WTC11 (cell line): ENCODE results near the gene PLCB3. TPM values are rescaled to one million over a fixed set of nuclear protein-coding genes. Genes with fewer than 3 reads are reported as not detected.

ENCODE experiments used
- ATAC-seq: fragments of 200-7000 bp; cut with Tn5 transposase; 2 replicates; pipeline ENCODE4 v1.10.0; 2021; ENCODE audit warnings: mild to moderate bottlenecking, moderate library complexity
- CTCF ChIA-PET: fragments of 300-600 bp; sonication (Branson Sonifier 250); formaldehyde crosslinking; loops from one replicate; lab custom pipeline; 2021; ENCODE audit warnings: antibody characterized with exemption; lab: Charles Lee
- POLR2A ChIA-PET: fragments of 350-600 bp; sonication (Branson Sonifier 250); formaldehyde crosslinking; loops from one replicate; lab custom pipeline; 2021; ENCODE audit warnings: antibody characterized with exemption; lab: Charles Lee
- DNase-seq: peaks from one replicate; pipeline ENCODE4 v3.0.0; 2021; ENCODE audit warnings: low spot score
- H3K27ac Mint-ChIP-seq: 2 replicates; pipeline ENCODE4 v1.8.0; 2021; ENCODE audit warnings: mixed read lengths
- H3K27me3 Mint-ChIP-seq: 2 replicates; pipeline ENCODE4 v1.8.0; 2021; ENCODE audit warnings: low read depth, mild to moderate bottlenecking, moderate library complexity, mixed read lengths
- H3K36me3 Mint-ChIP-seq: 2 replicates; pipeline ENCODE4 v1.8.0; 2021; ENCODE audit warnings: mixed read lengths
- H3K4me1 Mint-ChIP-seq: 2 replicates; pipeline ENCODE4 v1.8.0; 2022; ENCODE audit warnings: mixed read lengths
- H3K4me3 Mint-ChIP-seq: 2 replicates; pipeline ENCODE4 v1.8.0; 2021; ENCODE audit warnings: mild to moderate bottlenecking, moderate library complexity, mixed read lengths
- H3K9me3 Mint-ChIP-seq: 2 replicates; pipeline ENCODE4 v1.8.0; 2021; ENCODE audit warnings: mixed read lengths
- ATF3 ChIP-seq: sonication (generic); formaldehyde crosslinking; conservative IDR thresholded peaks from 2 replicates; pipeline ENCODE4 v1.8.1; 2022; ENCODE audit warnings: mild to moderate bottlenecking, missing genetic modification reagents
- ATF6 ChIP-seq: sonication (generic); formaldehyde crosslinking; IDR thresholded peaks from 2 replicates; pipeline ENCODE4 v1.8.1; 2023; ENCODE audit warnings: mild to moderate bottlenecking, missing genetic modification reagents
- CBFB ChIP-seq: sonication (generic); formaldehyde crosslinking; IDR thresholded peaks from 2 replicates; pipeline ENCODE4 v1.8.1; 2022; ENCODE audit warnings: mild to moderate bottlenecking, low read depth, missing genetic modification reagents
- FOXK1 ChIP-seq: sonication (generic); formaldehyde crosslinking; IDR thresholded peaks from 2 replicates; pipeline ENCODE4 v1.8.0; 2022; ENCODE audit warnings: mild to moderate bottlenecking, moderate library complexity, missing genetic modification reagents
- GRHL2 ChIP-seq: fragments of 250-450 bp; sonication (Bioruptor Pico); IDR thresholded peaks from 2 replicates; pipeline ENCODE4 v1.8.0; 2022; ENCODE audit warnings: mild to moderate bottlenecking, moderate library complexity; ENCODE audit not compliant: insufficient replicate concordance, severe bottlenecking
- GTF2I ChIP-seq: fragments of 250-450 bp; sonication (Bioruptor Pico); conservative IDR thresholded peaks from 2 replicates; pipeline ENCODE4 v1.4.0; 2021; ENCODE audit warnings: mild to moderate bottlenecking
- HMGXB4 ChIP-seq: sonication (generic); formaldehyde crosslinking; IDR thresholded peaks from 2 replicates; pipeline ENCODE4 v1.8.1; 2023; ENCODE audit warnings: mild to moderate bottlenecking, moderate library complexity, missing genetic modification reagents
- IRF1 ChIP-seq: sonication (generic); formaldehyde crosslinking; IDR thresholded peaks from 2 replicates; pipeline ENCODE4 v1.8.0; 2023; ENCODE audit warnings: missing genetic modification reagents
- MAX ChIP-seq: sonication (generic); formaldehyde crosslinking; IDR thresholded peaks from 2 replicates; pipeline ENCODE4 v1.8.0; 2022; ENCODE audit warnings: mild to moderate bottlenecking, missing genetic modification reagents
- MXD4 ChIP-seq: fragments of 250-450 bp; sonication (Bioruptor Pico); IDR thresholded peaks from 2 replicates; pipeline ENCODE4 v1.8.0; 2021; ENCODE audit warnings: mild to moderate bottlenecking, moderate library complexity, borderline replicate concordance
- OVOL2 ChIP-seq: fragments of 250-450 bp; sonication (Bioruptor Pico); IDR thresholded peaks from 2 replicates; pipeline ENCODE4 v1.9.0; 2021; ENCODE audit warnings: mild to moderate bottlenecking, borderline replicate concordance
- SOX15 ChIP-seq: fragments of 250-450 bp; sonication (Bioruptor Pico); IDR thresholded peaks from 2 replicates; pipeline ENCODE4 v1.9.0; 2021; ENCODE audit warnings: mild to moderate bottlenecking
- STAT6 ChIP-seq: sonication (generic); formaldehyde crosslinking; conservative IDR thresholded peaks from 2 replicates; pipeline ENCODE4 v1.8.1; 2023; ENCODE audit warnings: mild to moderate bottlenecking, low read depth, missing genetic modification reagents, moderate library complexity
- TEAD4 ChIP-seq: sonication (generic); formaldehyde crosslinking; IDR thresholded peaks from 2 replicates; pipeline ENCODE4 v1.8.0; 2022; ENCODE audit warnings: mild to moderate bottlenecking, missing genetic modification reagents
- USF2 ChIP-seq: sonication (generic); formaldehyde crosslinking; IDR thresholded peaks from 2 replicates; pipeline ENCODE4 v1.8.1; 2023; ENCODE audit warnings: mild to moderate bottlenecking, missing genetic modification reagents, moderate library complexity
- ZBTB43 ChIP-seq: sonication (generic); formaldehyde crosslinking; IDR thresholded peaks from 2 replicates; pipeline ENCODE4 v1.8.1; 2023; ENCODE audit warnings: mild to moderate bottlenecking, missing genetic modification reagents
- total RNA-seq: library from RNA; stranded (reverse); gene quantifications from 3 replicates; pipeline ENCODE4 v1.2.3, GENCODE V29; 2021

The PLCB3 gene
- total RNA-seq, 1 experiment from 2014 or later: 97.4 TPM

- peak; percentile 84 for TF ChIP-seq HMGXB4 (CRISPR knock-in tag)
- no peak for TF ChIP-seq GTF2I (CRISPR knock-in tag)
- TF ChIP-seq SOX15 (CRISPR knock-in tag): no peak
- peak; percentile 75 for TF ChIP-seq MAX (CRISPR knock-in tag)
- 0 out of 2 replicates have a peak, but pooled peaks have one; percentile 49 for TF ChIP-seq IRF1 (CRISPR knock-in tag)
- TF ChIP-seq, all 79 proteins: peak for 20
Measured at GRCh38 chr11:64305691-64306562, 54.6 kb downstream of the PLCB3 start (continued).

GRCh38 chr11:64306563-64306875, 55.2 kb downstream of the PLCB3 start:
- peak overlapping the region; percentile 90 for H3K4me3 Mint-ChIP-seq
- ATAC-seq: no peak
- peaks cover 5% of the 10 kb centered on the region for H3K27me3 Mint-ChIP-seq
- no peak for TF ChIP-seq SOX15 (CRISPR knock-in tag)
- TF ChIP-seq FOXK1: no peak
- no peak for TF ChIP-seq ATF3
- 0 out of 2 replicates have a peak, but pooled peaks have one; percentile 25 for TF ChIP-seq ZBTB43 (CRISPR knock-in tag)
- no peak for TF ChIP-seq GRHL2 (CRISPR knock-in tag)
- TF ChIP-seq MXD4 (CRISPR knock-in tag): no peak
- TF ChIP-seq, all 79 proteins: peak for 1
- CTCF ChIA-PET: interaction anchor here (1.2 to 1.9 kb wide), 3 partner anchors 36 to 50 kb away, joined by 3 to 5 read pairs (median 4); no protein-coding TSS in a partner anchor
- POLR2A ChIA-PET: no interaction called here
- Mint-ChIP-seq H3K9me3 (no peaks in the 10 kb centered on the region), H3K27ac (peak overlapping the region; percentile 77), H3K36me3 (peaks cover 5% of the 10 kb centered on the region), H3K4me1 (peaks cover 14% of the 10 kb centered on the region)
- DNase-seq: no peak

- H3K4me3 Mint-ChIP-seq: peak overlapping the region; percentile 90
- TF ChIP-seq OVOL2 (CRISPR knock-in tag): no peak
- no peak for TF ChIP-seq USF2 (CRISPR knock-in tag)
- TF ChIP-seq ATF6 (CRISPR knock-in tag): no peak
- no peak for TF ChIP-seq ATF3
- TF ChIP-seq STAT6 (CRISPR knock-in tag): no peak
- no peak for TF ChIP-seq TEAD4
- no peak for TF ChIP-seq IRF1 (CRISPR knock-in tag)
- TF ChIP-seq CBFB: no peak
- H3K9me3 Mint-ChIP-seq: no peaks in the 10 kb centered on the region
- DNase-seq (no peak), ATAC-seq (no peak)
- H3K27ac Mint-ChIP-seq: no peak overlapping the region; the same call in 1 of the 2 replicates
- peaks cover under 1% of the 10 kb centered on the region for H3K27me3 Mint-ChIP-seq
- ChIA-PET POLR2A (no interaction called here), CTCF (interaction anchor here (0.5 to 1.9 kb wide), 4 partner anchors 36 to 1846 kb away, joined by 3 to 5 read pairs (median 4); no protein-coding TSS in a partner anchor)
- H3K36me3 Mint-ChIP-seq: peaks cover 5% of the 10 kb centered on the region
- H3K4me1 Mint-ChIP-seq: peaks cover 14% of the 10 kb centered on the region
Measured at GRCh38 chr11:64306876-64307622, 55.7 kb downstream of the PLCB3 start.
